MM.1S (cell line): ENCODE data around the gene TPM4.

ENCODE experiments used
- CTCF ChIP-seq: fragments of 300-600 bp; sonication (generic); IDR thresholded peaks from 2 replicates; pipeline ENCODE4 v1.5.1; 2016; ENCODE audit warnings: antibody characterized with exemption, low read length, mixed read lengths
- EZH2 ChIP-seq: fragments of 300-600 bp; sonication (generic); optimal IDR thresholded peaks from 2 replicates; pipeline ENCODE3; 2017; ENCODE audit warnings: low read depth, mild to moderate bottlenecking, antibody characterized with exemption, low read length, mixed read lengths
- EZH2phosphoT487 ChIP-seq: fragments of 300-600 bp; sonication (generic); IDR thresholded peaks from 2 replicates; pipeline ENCODE4 v1.6.1; 2018; ENCODE audit warnings: antibody characterized with exemption, low read length

- TF ChIP-seq CTCF (no peak), EZH2phosphoT487 (no peak), EZH2 (no peak)
Observed at GRCh38 chr19:16043156-16043757, 33.0 kb upstream of the TPM4 start.
